Keratinocyte (primary cell): Measurements from ENCODE around the gene TRMT1. TPM values are rescaled to one million over a fixed set of nuclear protein-coding genes. Genes with fewer than 3 reads are reported as not detected.

ENCODE experiments used
- DNase-seq: peaks from one replicate; pipeline ENCODE4 v3.0.0-alpha.2; 2011; ENCODE audit warnings: low read depth, missing footprints, low spot score
- FAIRE-seq: peaks from 2 replicates; lab custom pipeline; 2011; peaks lifted over from hg19 to GRCh38; lab: Jason Lieb, UNC
- H2AFZ ChIP-seq: 2 replicates; pipeline ENCODE4 v1.6.0; 2012; ENCODE audit warnings: low read length, control low read depth, inconsistent platforms; ENCODE audit not compliant: control insufficient read depth
- H3K27ac ChIP-seq: 2 replicates; pipeline ENCODE4 v1.5.1; 2011; ENCODE audit warnings: low read length; ENCODE audit not compliant: control insufficient read depth, insufficient read depth
- H3K27me3 ChIP-seq: 3 replicates; pipeline ENCODE4 v1.6.0; 2011; ENCODE audit warnings: low read length; ENCODE audit not compliant: control insufficient read depth, insufficient read depth; ENCODE audit errors: extremely low read depth
- H3K36me3 ChIP-seq, 2 experiments: 2 replicates in 1 of 2; 3 replicates in 1 of 2; pipeline ENCODE4 v1.5.1; 2011; ENCODE audit warnings: low read length in 2 of 2, mild to moderate bottlenecking in 1 of 2; ENCODE audit not compliant: control insufficient read depth in 2 of 2, insufficient read depth in 2 of 2; ENCODE audit errors: extremely low read depth in 1 of 2
- H3K4me1 ChIP-seq: 3 replicates; pipeline ENCODE4 v1.5.1; 2011; ENCODE audit warnings: low read length; ENCODE audit not compliant: control insufficient read depth, insufficient read depth; ENCODE audit errors: extremely low read depth
- H3K4me2 ChIP-seq: 3 replicates; pipeline ENCODE4 v1.6.0; 2011; ENCODE audit warnings: low read depth, low read length; ENCODE audit not compliant: control insufficient read depth, insufficient read depth; ENCODE audit errors: extremely low read depth
- H3K4me3 ChIP-seq, 3 experiments: fragments of 200-600 bp in 1 of 3; sonication (generic) in 1 of 3; 2 replicates in 2 of 3; 3 replicates in 1 of 3; pipeline ENCODE4 v1.5.1; 2011 to 2016; ENCODE audit warnings: low read length in 3 of 3, mild to moderate bottlenecking in 3 of 3, control low read depth in 2 of 3, inconsistent platforms in 1 of 3, low read depth in 1 of 3, mixed read lengths in 1 of 3, mixed run types in 1 of 3, moderate library complexity in 1 of 3; ENCODE audit not compliant: control insufficient read depth in 2 of 3, insufficient read depth in 2 of 3; ENCODE audit errors: extremely low read depth in 1 of 3
- H3K79me2 ChIP-seq: 2 replicates; pipeline ENCODE4 v1.6.0; 2012; ENCODE audit warnings: low read length; ENCODE audit not compliant: control insufficient read depth, insufficient read depth
- H3K9ac ChIP-seq: 3 replicates; pipeline ENCODE4 v1.6.0; 2011; ENCODE audit warnings: low read length; ENCODE audit not compliant: control insufficient read depth, insufficient read depth; ENCODE audit errors: extremely low read depth
- H3K9me1 ChIP-seq: 3 replicates; pipeline ENCODE4 v1.6.0; 2011; ENCODE audit warnings: low read length; ENCODE audit not compliant: control insufficient read depth, insufficient read depth; ENCODE audit errors: extremely low read depth
- H3K9me3 ChIP-seq: 2 replicates; pipeline ENCODE4 v1.5.1; 2012; ENCODE audit warnings: low read depth, low read length; ENCODE audit not compliant: control insufficient read depth
- H4K20me1 ChIP-seq: 3 replicates; pipeline ENCODE4 v1.6.0; 2011; ENCODE audit warnings: low read length; ENCODE audit not compliant: control insufficient read depth, insufficient read depth; ENCODE audit errors: extremely low read depth
- EZH2 ChIP-seq: IDR thresholded peaks from one replicate; pipeline ENCODE4 v1.6.1; 2012; ENCODE audit warnings: inconsistent platforms, mild to moderate bottlenecking, low read length, moderate library complexity
- dilution Hi-C: fragments of 300-500 bp; cut with MboI; formaldehyde crosslinking; loops from one replicate; pipeline ENCODE4 v1.7.0; 2020; ENCODE audit warnings: low sequenced_read_pairs; ENCODE audit not compliant: extremely low pct_ligation_motif_present
- polyA plus RNA-seq, 5 experiments: library from polyadenylated mRNA; depleted of rRNA in 3 of 5; stranded (reverse) in 3 of 5; stranded (forward) in 1 of 5; unstranded in 1 of 5; fragments of >200 nt; gene quantifications; 1 replicate in 1 of 5; 2 replicates in 3 of 5; 3 replicates in 1 of 5; pipeline versions ENCODE4 v1.2.1 to v1.2.3, GENCODE V29; 2011 to 2012; ENCODE audit warnings: missing spikeins in 2 of 5, low read depth in 1 of 5, low replicate concordance in 1 of 5
- TF ChIP-seq, protein P1 (sequence below), 3 experiments: IDR thresholded peaks in 1 of 3; conservative IDR thresholded peaks in 1 of 3; optimal IDR thresholded peaks in 1 of 3; 2 replicates in 2 of 3; 3 replicates in 1 of 3; pipeline versions ENCODE3 to v1.5.1; 2011; ENCODE audit warnings: low read length in 3 of 3, mild to moderate bottlenecking in 3 of 3, moderate library complexity in 2 of 3, control low read depth in 1 of 3, inconsistent platforms in 1 of 3; ENCODE audit not compliant: insufficient read depth in 2 of 3; ENCODE audit errors: extremely low read depth in 1 of 3

The TRMT1 gene
- polyA plus RNA-seq, 1 donor (not counting 4 experiments of a cell fraction or from before 2014, with no cell fraction given) = 30.9 TPM

DNA sequence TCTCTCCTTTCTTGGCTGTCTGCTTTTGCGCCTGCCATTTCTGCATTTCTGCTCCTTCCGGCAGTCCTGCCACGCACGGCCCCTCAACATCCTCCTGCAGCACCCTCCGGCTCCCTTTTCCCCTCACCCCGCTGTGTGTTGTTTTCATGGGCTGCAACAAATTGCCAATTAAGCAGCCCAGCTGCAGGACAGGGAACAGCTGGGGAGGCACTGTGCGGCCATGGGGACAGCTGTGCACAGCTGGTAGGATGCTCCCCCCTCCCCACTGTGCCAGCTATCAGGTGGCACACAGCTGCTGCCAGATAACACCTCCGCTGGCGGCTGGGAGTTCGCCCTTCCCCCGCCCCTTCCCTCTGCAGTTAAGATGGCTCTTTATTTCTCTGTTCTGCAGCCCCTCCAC lies 39.3 kb downstream of the TRMT1 start:
- Histone ChIP-seq H3K79me2 (no peaks in the 10 kb centered on the region), H3K4me1 (peaks cover 16% of the 10 kb centered on the region), H4K20me1 (no peaks in the 10 kb centered on the region), H2AFZ (no peak overlapping the region), H3K9me1 (no peaks in the 10 kb centered on the region), H3K36me3 (peaks cover 17 to 40% of the 10 kb centered on the region in 2 experiments), H3K9ac (no peak overlapping the region), H3K9me3 (no peaks in the 10 kb centered on the region), H3K4me3 (no peak overlapping the region), H3K27ac (no peak overlapping the region), H3K27me3 (no peaks in the 10 kb centered on the region), H3K4me2 (no peak overlapping the region)
- dilution Hi-C loops = no loop called here
- TF ChIP-seq, protein P1, sequence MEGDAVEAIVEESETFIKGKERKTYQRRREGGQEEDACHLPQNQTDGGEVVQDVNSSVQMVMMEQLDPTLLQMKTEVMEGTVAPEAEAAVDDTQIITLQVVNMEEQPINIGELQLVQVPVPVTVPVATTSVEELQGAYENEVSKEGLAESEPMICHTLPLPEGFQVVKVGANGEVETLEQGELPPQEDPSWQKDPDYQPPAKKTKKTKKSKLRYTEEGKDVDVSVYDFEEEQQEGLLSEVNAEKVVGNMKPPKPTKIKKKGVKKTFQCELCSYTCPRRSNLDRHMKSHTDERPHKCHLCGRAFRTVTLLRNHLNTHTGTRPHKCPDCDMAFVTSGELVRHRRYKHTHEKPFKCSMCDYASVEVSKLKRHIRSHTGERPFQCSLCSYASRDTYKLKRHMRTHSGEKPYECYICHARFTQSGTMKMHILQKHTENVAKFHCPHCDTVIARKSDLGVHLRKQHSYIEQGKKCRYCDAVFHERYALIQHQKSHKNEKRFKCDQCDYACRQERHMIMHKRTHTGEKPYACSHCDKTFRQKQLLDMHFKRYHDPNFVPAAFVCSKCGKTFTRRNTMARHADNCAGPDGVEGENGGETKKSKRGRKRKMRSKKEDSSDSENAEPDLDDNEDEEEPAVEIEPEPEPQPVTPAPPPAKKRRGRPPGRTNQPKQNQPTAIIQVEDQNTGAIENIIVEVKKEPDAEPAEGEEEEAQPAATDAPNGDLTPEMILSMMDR (optimal IDR thresholded peaks at IDR 0.05 in 1 of 3, IDR thresholded peaks at IDR 0.05 in 1 of 3, conservative IDR thresholded peaks at IDR 0.05 in 1 of 3; ENCODE audit: extremely low read depth in 1 of 3, insufficient read depth in 2 of 3, low read length in 3 of 3) = no peak
- no peak for TF ChIP-seq EZH2
- FAIRE-seq = no peak
- DNase-seq = no peak

DNA sequence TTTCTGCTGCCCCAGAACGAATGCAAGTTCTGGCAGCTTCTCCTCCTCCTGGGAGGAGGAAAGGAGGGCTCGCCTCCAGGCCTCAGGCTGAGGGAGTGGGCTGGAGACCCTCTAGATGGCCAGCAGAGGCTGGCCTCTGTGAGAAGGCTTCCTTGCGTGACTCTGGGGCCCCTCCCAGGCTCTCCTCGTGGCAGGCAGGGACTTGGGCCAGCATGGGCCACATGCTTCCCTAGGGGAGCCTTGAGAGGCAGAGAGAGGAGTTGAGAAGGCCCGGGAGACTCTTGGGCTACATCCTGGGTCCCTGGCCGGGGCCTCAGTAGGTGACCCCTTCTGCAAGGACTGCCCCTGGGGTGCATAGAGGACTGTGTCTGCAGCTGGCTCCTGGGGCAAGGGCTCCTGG lies 39.8 kb downstream of the TRMT1 start:
- no peaks in the 10 kb centered on the region for H4K20me1 ChIP-seq
- H3K79me2 ChIP-seq = no peaks in the 10 kb centered on the region
- H3K36me3 ChIP-seq = peaks cover 15 to 40% of the 10 kb centered on the region in 2 experiments
- H3K27me3 ChIP-seq = no peaks in the 10 kb centered on the region
- H3K9ac ChIP-seq = no peak overlapping the region
- H3K4me2 ChIP-seq = no peak overlapping the region
- TF ChIP-seq EZH2 = no peak
- TF ChIP-seq, protein P1 (optimal IDR thresholded peaks at IDR 0.05 in 1 of 3, IDR thresholded peaks at IDR 0.05 in 1 of 3, conservative IDR thresholded peaks at IDR 0.05 in 1 of 3; ENCODE audit: extremely low read depth in 1 of 3, insufficient read depth in 2 of 3, low read length in 3 of 3) = no peak
- no peak overlapping the region for H2AFZ ChIP-seq
- H3K9me1 ChIP-seq = no peaks in the 10 kb centered on the region
- FAIRE-seq (no peak), DNase-seq (no peak)
- no peaks in the 10 kb centered on the region for H3K9me3 ChIP-seq
- peaks cover 16% of the 10 kb centered on the region for H3K4me1 ChIP-seq
- dilution Hi-C loops = no loop called here
- H3K27ac ChIP-seq = no peak overlapping the region
- no peak overlapping the region for H3K4me3 ChIP-seq
